Transverse colon (tissue), 4 donors: ENCODE results near the gene ATP9A.
"Not testable (repeated sequence)": the region's sequence is repeated elsewhere in the genome, so short reads cannot be mapped to it uniquely, and the experiment has no call there.

Experiments used
- CTCF ChIP-seq, 5 experiments: fragments of 200-600 bp in 3 of 5; fragments of 450-650 bp in 2 of 5; sonication (generic) in 3 of 5; IDR thresholded peaks; 1 replicate in 2 of 5; 2 replicates in 3 of 5; pipeline ENCODE4 v1.5.1; 2016 to 2017; ENCODE audit warnings: antibody characterized with exemption in 5 of 5, inconsistent platforms in 3 of 5, mild to moderate bottlenecking in 2 of 5, moderate library complexity in 1 of 5
- EP300 ChIP-seq: sonication (generic); formaldehyde crosslinking; IDR thresholded peaks from one replicate; pipeline ENCODE4 v1.6.1; 2017; ENCODE audit warnings: antibody characterized with exemption, low read depth
- POLR2A ChIP-seq: fragments of 450-650 bp; IDR thresholded peaks from one replicate; pipeline ENCODE4 v1.6.1; 2016; ENCODE audit warnings: antibody characterized with exemption, mild to moderate bottlenecking, moderate library complexity
- POLR2AphosphoS5 ChIP-seq, 3 donors: sonication (generic); formaldehyde crosslinking; IDR thresholded peaks; one replicate each; pipeline ENCODE4 v1.6.1; 2016; ENCODE audit warnings: antibody characterized with exemption in 3 of 3

- TF ChIP-seq CTCF (IDR thresholded peaks at IDR 0.05); EP300; POLR2AphosphoS5 (IDR thresholded peaks at IDR 0.05); POLR2A: not testable (repeated sequence)
These were observed 45.2 kb downstream of the ATP9A start for GRCh38 chr20:51723026-51723425.
